Activated CD4-positive, alpha-beta memory T cell treated with anti-CD3 and anti-CD28 coated beads for 36 hours (primary cell): Measurements from ENCODE around the gene DAB1. TPM values are rescaled to one million over a fixed set of nuclear protein-coding genes. Genes with fewer than 3 reads are reported as not detected.

ENCODE experiments used
- CTCF ChIA-PET: fragments of 350-600 bp; sonication (Branson Sonifier 250); formaldehyde crosslinking; loops from one replicate; lab custom pipeline; 2021; ENCODE audit warnings: antibody characterized with exemption, inconsistent platforms; lab: Charles Lee
- POLR2A ChIA-PET: fragments of 350-600 bp; sonication (Branson Sonifier 250); formaldehyde crosslinking; loops from one replicate; lab custom pipeline; 2021; ENCODE audit warnings: antibody characterized with exemption; lab: Charles Lee
- DNase-seq: peaks from one replicate; pipeline ENCODE4 v3.0.0-alpha.2; 2020
- H3K27ac Mint-ChIP-seq: one replicate; pipeline ENCODE4 v1.8.0; 2021; ENCODE audit warnings: mixed read lengths
- H3K27me3 Mint-ChIP-seq: one replicate; pipeline ENCODE4 v1.8.0; 2021; ENCODE audit warnings: mixed read lengths
- H3K36me3 Mint-ChIP-seq: one replicate; pipeline ENCODE4 v1.8.0; 2021; ENCODE audit warnings: mixed read lengths
- H3K4me1 Mint-ChIP-seq: one replicate; pipeline ENCODE4 v1.8.0; 2021; ENCODE audit warnings: low read depth, mixed read lengths
- H3K4me3 Mint-ChIP-seq: one replicate; pipeline ENCODE4 v1.8.0; 2021; ENCODE audit warnings: mild to moderate bottlenecking, mixed read lengths
- H3K9me3 Mint-ChIP-seq: one replicate; pipeline ENCODE4 v1.8.0; 2021; ENCODE audit warnings: mixed read lengths
- intact Hi-C: fragments of 100-400 bp; cut with micrococcal nuclease; formaldehyde crosslinking; loops from one replicate; pipeline ENCODE4 v1.15.1; 2023
- total RNA-seq, 2 experiments: library from RNA; stranded (reverse); gene quantifications; one replicate each; pipeline ENCODE4 v1.2.3, GENCODE V29; 2021

The DAB1 gene
- total RNA-seq, 2 experiments from 2014 or later: 0.24 to 0.46 TPM

- no peak overlapping the region for H3K27ac Mint-ChIP-seq
- H3K4me1 Mint-ChIP-seq: no peaks in the 10 kb centered on the region
- CTCF ChIA-PET: no interaction called here
- no peak for DNase-seq
- H3K4me3 Mint-ChIP-seq: no peak overlapping the region
- POLR2A ChIA-PET: no interaction called here
- H3K9me3 Mint-ChIP-seq: no peaks in the 10 kb centered on the region
- H3K36me3 Mint-ChIP-seq: no peaks in the 10 kb centered on the region
- peaks cover 1% of the 10 kb centered on the region for H3K27me3 Mint-ChIP-seq
- intact Hi-C loops: no loop called here
These were observed 46.3 kb downstream of the DAB1 start for GRCh38 chr1:57377339-57378139.

DNA sequence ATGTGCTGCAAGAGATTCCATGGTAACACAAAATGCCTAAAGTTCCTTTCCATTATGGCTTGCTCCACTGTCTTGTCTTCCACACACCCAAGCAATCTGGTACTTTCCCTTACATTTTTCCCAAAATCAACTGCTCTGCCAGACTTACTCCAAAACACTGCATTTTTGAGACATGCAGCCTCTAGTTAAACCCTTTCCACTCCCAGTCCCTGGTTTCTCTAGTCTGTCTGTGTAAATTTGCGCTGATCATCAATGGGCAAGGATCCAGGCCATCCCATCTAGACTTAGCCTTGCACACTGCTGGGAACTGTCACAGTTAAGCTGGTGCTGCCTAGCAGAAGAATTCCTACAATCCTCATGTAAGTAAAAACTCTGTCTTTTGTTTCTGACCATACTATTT, 47.8 kb downstream of the DAB1 start:
- Mint-ChIP-seq H3K36me3 (no peaks in the 10 kb centered on the region), H3K27me3 (peaks cover 1% of the 10 kb centered on the region), H3K4me3 (no peak overlapping the region), H3K4me1 (no peaks in the 10 kb centered on the region), H3K9me3 (no peaks in the 10 kb centered on the region), H3K27ac (no peak overlapping the region)
- POLR2A ChIA-PET: no interaction called here
- intact Hi-C loops: no loop called here
- DNase-seq: no peak
- CTCF ChIA-PET: no interaction called here

DNA sequence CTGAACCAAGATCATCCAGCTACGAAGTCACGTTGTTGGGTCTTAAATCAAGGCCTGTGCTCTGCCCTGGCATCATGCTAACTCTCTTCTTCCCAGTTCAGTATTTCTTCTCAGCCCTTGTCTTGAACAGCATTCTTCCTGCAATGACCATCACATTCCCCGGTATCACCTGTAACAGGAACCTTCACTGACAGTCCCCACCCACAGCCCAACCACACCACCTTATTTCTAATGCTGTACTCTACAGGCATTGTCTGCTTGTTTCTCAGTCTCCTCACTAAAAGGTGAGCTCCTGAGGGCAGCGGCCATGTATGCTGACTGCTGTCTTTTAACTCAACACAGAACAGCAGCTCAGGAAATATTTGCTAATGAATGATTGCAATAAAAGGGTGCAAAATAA, 54.0 kb downstream of the DAB1 start:
- ChIA-PET POLR2A (no interaction called here), CTCF (no interaction called here)
- no peaks in the 10 kb centered on the region for H3K27me3 Mint-ChIP-seq
- no peak for DNase-seq
- peaks cover 1% of the 10 kb centered on the region for H3K36me3 Mint-ChIP-seq
- no peak overlapping the region for H3K27ac Mint-ChIP-seq
- H3K4me1 Mint-ChIP-seq: no peaks in the 10 kb centered on the region
- peaks cover 10% of the 10 kb centered on the region for H3K9me3 Mint-ChIP-seq
- no peak overlapping the region for H3K4me3 Mint-ChIP-seq
- intact Hi-C loops: no loop called here

DNA sequence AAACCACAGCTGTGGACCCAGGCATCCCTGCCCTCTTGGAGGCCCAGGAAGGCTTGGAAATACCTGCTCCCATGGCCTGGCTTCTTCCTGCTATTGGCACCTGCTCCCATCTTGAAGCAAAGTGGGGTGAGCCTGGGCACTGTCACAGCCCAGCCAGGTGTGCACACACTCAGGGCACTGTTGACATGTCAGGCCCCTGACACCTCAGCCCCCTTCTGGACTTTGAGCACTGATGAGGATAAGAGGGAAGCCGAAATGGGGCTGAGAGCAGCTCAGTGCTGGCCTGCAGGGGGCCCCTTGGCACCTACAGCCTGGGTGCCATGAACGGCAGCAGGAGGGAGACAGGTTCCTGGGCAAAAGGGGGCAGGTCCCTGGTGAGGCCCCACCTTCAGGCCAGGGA, 55.9 kb downstream of the DAB1 start:
- Mint-ChIP-seq H3K27me3 (no peaks in the 10 kb centered on the region), H3K4me1 (no peaks in the 10 kb centered on the region), H3K9me3 (peaks cover 10% of the 10 kb centered on the region), H3K4me3 (no peak overlapping the region), H3K27ac (no peak overlapping the region), H3K36me3 (peaks cover 1% of the 10 kb centered on the region)
- CTCF ChIA-PET: no interaction called here
- intact Hi-C loops: no loop called here
- POLR2A ChIA-PET: no interaction called here
- DNase-seq: no peak

GRCh38 chr1:57363643-57364042, 60.2 kb downstream of the DAB1 start:
- no peaks in the 10 kb centered on the region for H3K27me3 Mint-ChIP-seq
- no peak overlapping the region for H3K4me3 Mint-ChIP-seq
- no peaks in the 10 kb centered on the region for H3K4me1 Mint-ChIP-seq
- DNase-seq: no peak
- POLR2A ChIA-PET: no interaction called here
- intact Hi-C loops: no loop called here
- H3K9me3 Mint-ChIP-seq: peaks cover 4% of the 10 kb centered on the region
- H3K36me3 Mint-ChIP-seq: no peaks in the 10 kb centered on the region
- CTCF ChIA-PET: no interaction called here
- H3K27ac Mint-ChIP-seq: no peak overlapping the region

GRCh38 chr1:57363165-57363564, 60.7 kb downstream of the DAB1 start:
- no peak overlapping the region for H3K4me3 Mint-ChIP-seq
- H3K36me3 Mint-ChIP-seq: no peaks in the 10 kb centered on the region
- intact Hi-C loops: no loop called here
- peaks cover 1% of the 10 kb centered on the region for H3K27me3 Mint-ChIP-seq
- H3K4me1 Mint-ChIP-seq: no peaks in the 10 kb centered on the region
- no peak overlapping the region for H3K27ac Mint-ChIP-seq
- DNase-seq: no peak
- peaks cover 2% of the 10 kb centered on the region for H3K9me3 Mint-ChIP-seq
- ChIA-PET POLR2A (no interaction called here), CTCF (no interaction called here)

GRCh38 chr1:57362480-57362879, 61.4 kb downstream of the DAB1 start:
- no peaks in the 10 kb centered on the region for H3K4me1 Mint-ChIP-seq
- intact Hi-C loops: no loop called here
- POLR2A ChIA-PET: no interaction called here

DNA sequence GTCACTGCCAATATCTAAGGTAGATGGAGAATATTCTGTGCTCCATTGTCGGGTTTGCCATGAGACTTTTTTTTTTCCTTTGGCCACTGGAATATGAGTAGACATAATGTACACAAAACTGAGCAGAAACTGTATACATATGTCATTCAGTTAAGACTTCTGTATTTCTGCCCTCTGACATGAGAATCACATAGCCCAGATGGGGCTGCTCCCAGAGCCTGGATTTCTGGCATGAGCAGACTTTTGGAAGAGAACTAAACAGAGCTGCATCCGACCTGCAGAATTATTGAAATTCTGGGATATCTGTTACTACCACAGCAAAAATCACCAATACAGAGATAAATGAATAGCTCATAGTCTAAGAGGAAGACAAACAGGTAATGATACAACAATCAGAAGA, 62.3 kb downstream of the DAB1 start:
- ChIA-PET POLR2A (no interaction called here), CTCF (no interaction called here)
- no peak overlapping the region for H3K4me3 Mint-ChIP-seq
- H3K36me3 Mint-ChIP-seq: no peaks in the 10 kb centered on the region
- H3K27ac Mint-ChIP-seq: no peak overlapping the region
- peaks cover 5% of the 10 kb centered on the region for H3K27me3 Mint-ChIP-seq
- intact Hi-C loops: no loop called here
- no peak for DNase-seq
- H3K9me3 Mint-ChIP-seq: peaks cover 2% of the 10 kb centered on the region
- H3K4me1 Mint-ChIP-seq: no peaks in the 10 kb centered on the region

More at GRCh38 chr1:57362480-57362879, 61.4 kb downstream of the DAB1 start:
- Mint-ChIP-seq H3K36me3 (no peaks in the 10 kb centered on the region), H3K9me3 (peaks cover 3% of the 10 kb centered on the region), H3K27me3 (peaks cover 2% of the 10 kb centered on the region), H3K27ac (no peak overlapping the region), H3K4me3 (no peak overlapping the region)
- no peak for DNase-seq
- CTCF ChIA-PET: no interaction called here

GRCh38 chr1:57360846-57361407, 62.9 kb downstream of the DAB1 start:
- H3K9me3 Mint-ChIP-seq: peaks cover 2% of the 10 kb centered on the region

DNA sequence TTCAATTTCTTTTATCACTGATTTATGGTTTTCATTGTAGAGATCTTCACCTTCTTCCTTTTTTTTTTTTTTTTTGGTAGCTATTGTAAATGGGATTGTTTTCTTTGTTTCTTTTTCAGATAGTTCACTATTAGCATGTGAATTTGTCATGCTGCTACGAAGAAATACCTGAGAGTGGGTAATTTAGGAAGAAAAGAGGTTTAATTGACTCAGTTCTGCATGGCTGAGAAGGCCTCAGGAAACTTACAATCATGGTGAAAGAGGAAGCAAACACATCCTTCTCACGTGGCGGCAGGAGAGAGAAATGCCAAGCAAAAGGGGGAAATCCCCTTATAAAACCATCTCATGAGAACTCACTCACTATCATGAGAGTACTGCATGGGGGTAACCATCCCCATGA, 66.4 kb downstream of the DAB1 start:
- ChIA-PET CTCF (no interaction called here), POLR2A (no interaction called here)
- DNase-seq: no peak
- H3K27ac Mint-ChIP-seq: no peak overlapping the region
- H3K36me3 Mint-ChIP-seq: no peaks in the 10 kb centered on the region
- no peak overlapping the region for H3K4me3 Mint-ChIP-seq
- H3K27me3 Mint-ChIP-seq: peaks cover 6% of the 10 kb centered on the region
- H3K4me1 Mint-ChIP-seq: no peaks in the 10 kb centered on the region
- intact Hi-C loops: no loop called here
- peaks cover 2% of the 10 kb centered on the region for H3K9me3 Mint-ChIP-seq

More at GRCh38 chr1:57360846-57361407, 62.9 kb downstream of the DAB1 start:
- Mint-ChIP-seq H3K36me3 (no peaks in the 10 kb centered on the region), H3K27me3 (peaks cover 5% of the 10 kb centered on the region), H3K27ac (no peak overlapping the region), H3K4me3 (no peak overlapping the region), H3K4me1 (no peaks in the 10 kb centered on the region)
- ChIA-PET CTCF (no interaction called here), POLR2A (no interaction called here)
- DNase-seq: no peak
- intact Hi-C loops: no loop called here

DNA sequence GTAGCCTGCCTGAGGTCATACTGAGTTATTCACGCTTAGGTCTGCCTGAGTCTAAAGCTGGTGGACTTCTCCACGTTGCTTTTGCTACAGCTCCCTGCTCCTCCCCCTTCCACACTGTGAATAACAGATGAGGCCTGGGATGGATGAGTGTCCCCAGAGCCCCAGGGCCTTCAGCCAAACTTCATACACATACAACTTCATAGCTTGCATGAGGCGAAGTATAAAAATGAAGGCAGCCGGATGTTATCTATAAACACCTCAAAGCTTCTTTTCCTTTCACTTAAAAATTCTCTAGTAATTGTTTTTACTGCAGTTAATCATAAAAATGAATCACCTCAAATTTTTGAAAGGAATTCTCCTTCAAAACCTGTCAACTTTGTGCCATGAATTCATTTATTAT, 70.2 kb downstream of the DAB1 start:
- Mint-ChIP-seq H3K9me3 (peaks cover 2% of the 10 kb centered on the region), H3K4me1 (no peaks in the 10 kb centered on the region), H3K4me3 (no peak overlapping the region), H3K27ac (no peak overlapping the region), H3K36me3 (no peaks in the 10 kb centered on the region), H3K27me3 (peaks cover 6% of the 10 kb centered on the region)
- ChIA-PET CTCF (no interaction called here), POLR2A (no interaction called here)
- intact Hi-C loops: no loop called here
- DNase-seq: no peak

GRCh38 chr1:57350610-57351009, 73.2 kb downstream of the DAB1 start:
- intact Hi-C loops: no loop called here
- H3K27ac Mint-ChIP-seq: no peak overlapping the region
- no peak overlapping the region for H3K4me3 Mint-ChIP-seq
- H3K4me1 Mint-ChIP-seq: no peaks in the 10 kb centered on the region
- CTCF ChIA-PET: no interaction called here
- POLR2A ChIA-PET: no interaction called here
- DNase-seq: no peak
- H3K36me3 Mint-ChIP-seq: no peaks in the 10 kb centered on the region
- H3K9me3 Mint-ChIP-seq: no peaks in the 10 kb centered on the region
- H3K27me3 Mint-ChIP-seq: peaks cover 2% of the 10 kb centered on the region

GRCh38 chr1:57348921-57349320, 74.9 kb downstream of the DAB1 start:
- Mint-ChIP-seq H3K27ac (no peak overlapping the region), H3K4me3 (no peak overlapping the region), H3K27me3 (no peaks in the 10 kb centered on the region), H3K4me1 (no peaks in the 10 kb centered on the region), H3K36me3 (no peaks in the 10 kb centered on the region), H3K9me3 (no peaks in the 10 kb centered on the region)
- intact Hi-C loops: no loop called here
- CTCF ChIA-PET: no interaction called here
- POLR2A ChIA-PET: no interaction called here
- no peak for DNase-seq
